NB4 (cell line): ENCODE data around the gene EVC.

Experiments
- CTCF ChIP-seq: IDR thresholded peaks from one replicate; pipeline ENCODE4 v1.5.1; 2012; ENCODE audit warnings: low read depth, low read length
- POLR2A ChIP-seq: IDR thresholded peaks from 2 replicates; pipeline ENCODE4 v1.6.1; 2011; ENCODE audit warnings: mild to moderate bottlenecking; ENCODE audit not compliant: insufficient read length; ENCODE audit errors: extremely low read depth

- TF ChIP-seq POLR2A (no peak), CTCF (no peak)
Observed at GRCh38 chr4:5753366-5753765, 42.4 kb downstream of the EVC start.
